Activated CD4-positive, alpha-beta T cell treated with anti-CD3 and anti-CD28 coated beads for 48 hours (primary cell): Measurements from ENCODE around the gene NCEH1.
"Not testable (repeated sequence)": the region's sequence is repeated elsewhere in the genome, so short reads cannot be mapped to it uniquely, and the experiment has no call there.

Experiments
- DNase-seq: peaks from one replicate; pipeline ENCODE4 v3.0.0-alpha.2; 2020

NCEH1 gene

DNA sequence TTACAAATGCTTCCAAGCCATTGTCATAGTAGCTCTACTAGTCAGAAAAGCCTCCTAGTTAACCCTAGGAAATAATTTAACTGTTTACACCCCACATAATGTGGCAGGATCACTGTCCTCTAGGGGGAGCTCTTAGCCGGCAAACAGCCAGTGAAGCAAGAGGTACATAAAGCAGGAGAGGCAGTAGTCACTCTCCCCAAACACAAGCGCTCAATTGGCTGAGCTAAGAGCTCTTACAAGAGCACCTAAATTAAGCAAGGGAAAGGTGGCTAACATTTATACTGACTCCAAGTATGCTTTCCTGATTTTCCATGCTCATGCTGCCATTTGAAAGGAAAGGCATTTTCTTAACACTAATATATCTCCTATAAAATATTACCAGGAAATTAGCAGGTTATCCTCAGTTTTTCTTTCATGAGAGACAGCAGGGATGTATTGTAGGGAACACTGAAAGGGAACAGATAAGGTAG, 37.6 kb downstream of the NCEH1 start:
- peak; percentile 83 for DNase-seq

DNA sequence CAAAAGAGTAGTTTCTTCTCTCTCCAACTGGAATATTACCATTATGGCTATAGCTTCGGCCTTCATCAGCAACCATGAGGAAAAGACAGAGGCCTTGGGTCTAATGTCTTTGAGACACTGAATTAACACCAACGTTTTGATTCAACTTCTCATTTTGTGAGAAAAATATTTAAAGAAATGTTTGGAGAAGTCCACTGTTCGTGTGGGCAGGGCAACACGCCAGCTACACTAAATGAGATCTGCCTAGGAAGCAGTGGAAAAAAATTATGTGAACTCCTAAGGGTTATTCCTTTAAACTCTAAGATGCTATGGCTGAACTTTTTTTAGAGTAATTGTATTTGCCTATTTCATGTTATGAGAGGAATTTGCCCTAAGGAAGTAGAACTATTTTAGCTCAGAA, 41.8 kb downstream of the NCEH1 start:
- no peak for DNase-seq

DNA sequence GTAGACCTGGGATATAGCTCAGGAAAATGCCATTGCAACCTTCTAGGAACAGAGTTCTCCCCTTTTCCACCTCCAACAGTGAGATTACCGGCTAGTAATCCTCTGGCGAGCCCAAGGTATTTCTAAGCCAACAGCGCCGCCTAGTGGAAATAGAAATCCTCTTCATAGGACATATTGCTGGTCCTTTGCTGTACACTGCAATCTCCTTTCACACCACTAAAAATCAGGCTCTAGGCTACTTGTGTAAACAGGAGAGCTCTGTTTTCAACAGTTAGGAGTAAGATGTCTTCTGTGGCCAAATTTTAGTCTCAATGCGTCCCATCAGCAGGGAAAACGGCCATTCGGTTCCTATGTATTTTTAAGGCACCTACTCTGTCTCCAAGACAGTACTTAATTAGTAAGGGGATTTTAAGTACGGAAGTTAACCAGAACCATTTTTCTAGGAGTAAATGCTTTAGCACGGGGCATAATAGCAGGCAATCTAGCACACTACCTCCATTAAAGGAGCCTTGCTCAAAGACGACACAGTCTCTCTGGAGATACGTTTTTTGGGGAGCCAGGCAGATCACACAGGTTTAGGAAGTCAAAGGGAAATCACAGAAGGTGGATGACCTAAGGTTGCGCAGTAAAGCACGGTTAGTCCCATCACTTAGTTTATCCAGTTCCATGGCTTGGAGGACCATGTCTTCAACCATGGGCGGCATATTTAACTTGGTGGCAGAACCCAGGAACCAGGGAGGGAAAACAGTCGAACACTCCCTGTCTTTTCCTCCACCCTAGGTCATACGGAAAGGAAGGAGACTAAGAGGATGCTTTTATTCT, 43.8 kb downstream of the NCEH1 start:
- peak; percentile 86 for DNase-seq

DNA sequence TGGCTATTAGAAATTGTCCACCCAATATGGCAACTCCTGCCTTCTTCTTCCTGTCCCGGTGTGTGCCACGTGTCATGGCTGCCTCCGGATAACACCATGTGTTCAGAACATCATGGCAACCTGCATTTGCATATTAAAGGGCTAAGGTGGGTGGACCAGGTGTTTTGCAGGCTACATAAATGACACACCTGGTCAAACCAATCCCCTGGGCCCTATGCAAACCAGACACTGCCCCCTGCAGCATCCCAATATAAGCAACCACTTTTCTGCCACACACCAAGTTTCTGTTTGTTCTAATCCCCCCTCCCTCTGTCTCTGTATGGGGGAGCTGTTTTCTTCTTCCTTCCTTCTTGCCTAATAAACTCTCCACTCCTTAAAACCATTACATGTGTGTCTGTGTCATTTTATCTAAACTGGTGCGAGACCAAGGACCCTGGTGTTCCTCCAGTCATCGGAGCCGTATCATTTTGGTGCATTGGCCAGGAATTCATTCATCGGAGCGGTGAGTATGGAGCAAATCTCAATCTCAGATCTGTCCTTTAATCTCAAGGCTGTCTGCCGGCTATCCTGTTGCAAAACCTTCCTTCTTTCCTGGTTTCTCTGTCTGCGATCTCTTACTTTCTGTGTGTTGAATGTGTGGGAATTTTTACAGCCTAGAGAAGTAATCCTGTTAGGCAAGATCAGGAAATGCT, 44.5 kb downstream of the NCEH1 start:
- peak; percentile 10 for DNase-seq

DNA sequence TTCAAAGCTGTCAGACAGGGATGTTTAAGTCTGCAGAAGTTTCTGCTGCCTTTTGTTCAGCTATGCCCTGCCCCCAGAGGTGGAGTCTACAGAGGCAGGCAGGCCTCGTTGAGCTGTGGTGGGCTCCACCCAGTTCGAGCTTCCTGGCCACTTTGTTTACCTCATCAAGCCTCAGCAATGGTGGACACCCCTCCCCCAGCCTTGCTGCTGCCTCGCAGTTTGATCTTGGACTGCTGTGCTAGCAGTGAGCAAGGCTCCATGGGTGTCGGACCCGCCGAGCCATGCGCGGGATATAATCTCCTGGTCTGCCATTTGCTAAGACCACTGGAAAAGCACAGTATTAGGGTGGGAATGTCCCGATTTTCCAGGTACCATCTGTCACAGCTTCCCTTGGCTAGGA, 45.4 kb downstream of the NCEH1 start:
- not testable (repeated sequence) for DNase-seq

DNA sequence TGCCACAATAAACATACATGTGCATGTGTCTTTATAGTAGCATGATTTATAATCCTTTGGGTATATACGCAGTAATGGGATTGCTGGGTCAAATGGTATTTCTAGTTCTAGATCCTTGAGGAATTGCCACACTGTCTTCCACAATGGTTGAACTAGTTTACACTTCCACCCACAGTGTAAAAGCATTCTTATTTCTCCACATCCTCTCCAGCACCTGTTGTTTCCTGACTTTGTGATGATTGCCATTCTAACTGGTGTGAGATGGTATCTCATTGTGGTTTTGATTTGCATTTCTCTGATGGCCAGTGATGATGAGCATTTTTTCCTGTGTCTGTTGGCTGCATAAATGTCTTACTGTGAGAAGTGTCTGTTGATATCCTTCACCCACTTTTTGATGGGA, 50.4 kb downstream of the NCEH1 start:
- DNase-seq = not testable (repeated sequence)

DNA sequence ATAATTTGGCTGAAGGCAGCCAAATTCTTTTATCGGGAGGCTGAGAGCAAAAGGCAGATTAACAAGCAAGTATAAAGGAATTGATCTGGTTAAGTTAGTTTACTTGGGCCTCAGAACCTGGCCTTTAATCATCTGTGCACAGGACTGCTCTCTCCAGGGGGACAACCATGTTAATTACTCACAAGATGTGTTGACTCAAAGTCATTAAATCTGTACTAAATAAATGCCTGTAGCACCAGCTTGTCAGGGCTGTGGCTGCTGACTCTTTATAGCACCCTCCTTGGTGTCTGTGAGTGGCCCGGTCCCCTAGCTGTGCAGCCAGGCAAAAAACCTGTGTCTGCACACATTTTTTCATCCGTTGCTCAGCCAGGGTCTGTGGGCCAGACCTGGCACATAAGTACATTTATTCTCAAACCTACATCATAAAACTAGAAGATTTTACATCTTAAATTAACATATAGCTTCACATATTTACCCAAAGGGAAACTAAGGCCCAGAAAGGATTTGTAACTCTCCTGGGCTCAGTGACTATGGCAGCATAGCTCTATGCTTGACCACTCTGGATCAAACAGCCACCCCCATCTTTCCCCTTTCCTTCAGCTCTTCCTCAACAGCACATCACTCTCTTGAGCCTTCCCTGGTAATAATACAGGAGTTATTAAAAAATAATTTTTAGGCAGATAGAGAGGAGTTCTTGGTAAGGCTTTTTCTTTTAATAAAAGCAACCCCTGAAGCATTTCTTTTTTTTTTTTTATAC, 51.4 kb downstream of the NCEH1 start:
- DNase-seq = no peak

DNA sequence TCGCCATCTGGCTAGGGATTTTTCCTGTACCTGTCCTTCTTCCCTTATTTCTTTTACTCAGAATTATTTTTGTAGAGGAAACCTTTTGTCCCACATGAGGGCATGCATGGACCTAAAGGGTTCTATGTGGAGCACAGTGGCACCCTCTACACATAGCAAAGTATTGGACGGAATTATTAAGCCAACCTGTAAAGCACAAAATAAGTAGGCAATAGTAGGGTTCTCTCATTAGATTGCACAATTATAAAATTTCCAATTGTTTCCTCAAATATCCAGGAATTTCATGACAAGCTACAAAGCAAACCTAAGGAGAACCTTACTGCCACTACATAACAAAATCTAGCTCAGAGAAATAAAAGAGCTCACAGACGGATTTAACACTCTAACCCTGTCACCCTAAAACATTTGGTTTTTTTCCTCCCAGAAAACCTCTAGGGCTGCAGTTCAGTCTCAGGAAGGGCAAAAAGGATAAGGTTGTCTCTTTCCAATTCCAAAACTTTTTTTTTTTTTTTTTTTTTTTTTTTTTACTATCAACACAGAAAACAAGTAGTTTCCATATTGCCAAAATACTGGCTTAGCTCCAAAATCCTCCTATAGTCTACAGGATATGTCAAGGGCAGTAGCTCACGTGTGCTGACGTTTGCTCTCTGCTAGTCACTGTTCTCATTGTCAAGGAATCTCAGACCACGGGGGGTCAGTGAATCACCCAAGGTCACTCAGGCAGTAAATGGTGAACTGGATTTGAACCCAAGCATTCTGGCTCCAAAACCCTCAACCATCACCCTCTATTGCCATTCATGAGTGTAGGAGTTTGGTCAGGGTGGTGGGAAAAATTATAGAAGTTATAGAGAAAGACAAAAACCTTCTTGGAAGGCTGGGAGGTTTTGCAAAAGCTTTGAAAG, 52.3 kb downstream of the NCEH1 start:
- DNase-seq = no peak

DNA sequence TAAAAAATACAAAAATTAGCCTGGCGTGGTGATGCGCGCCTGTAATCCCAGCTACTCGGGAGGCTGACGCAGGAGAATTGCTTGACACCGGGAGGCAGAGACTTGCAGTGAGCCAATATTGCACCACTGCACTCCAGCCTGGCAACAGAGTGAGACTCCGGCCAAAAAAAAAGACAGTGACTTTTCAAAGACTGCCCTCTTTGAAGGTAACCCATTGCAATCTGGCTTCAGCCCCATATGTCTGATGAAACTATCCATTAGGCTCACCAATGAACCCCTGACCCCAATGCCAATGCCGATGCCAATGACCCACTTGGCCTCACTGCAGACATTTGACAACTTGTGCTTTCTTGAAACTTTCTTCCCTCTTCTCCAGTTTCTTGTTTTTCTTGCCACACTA, 54.3 kb downstream of the NCEH1 start:
- DNase-seq = no peak

DNA sequence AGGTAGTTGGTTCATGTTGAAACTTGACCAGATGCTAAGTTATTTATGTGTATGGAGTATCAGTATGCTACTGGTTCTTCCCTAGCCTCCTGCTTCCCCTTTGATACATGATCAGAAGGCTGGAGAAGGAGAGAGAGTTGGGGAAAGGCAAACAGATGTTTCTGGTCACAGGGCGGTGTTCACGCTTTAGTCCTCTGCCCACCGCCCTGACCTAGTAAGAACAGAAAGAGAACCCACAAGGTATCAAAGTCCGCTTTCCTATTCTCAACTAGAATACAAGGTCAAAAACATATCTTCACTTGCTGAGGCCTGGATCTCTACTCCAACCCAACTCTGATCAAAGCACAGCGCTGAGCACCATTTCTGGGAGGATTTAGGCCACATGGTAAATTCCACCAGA, 55.5 kb downstream of the NCEH1 start:
- no peak for DNase-seq

DNA sequence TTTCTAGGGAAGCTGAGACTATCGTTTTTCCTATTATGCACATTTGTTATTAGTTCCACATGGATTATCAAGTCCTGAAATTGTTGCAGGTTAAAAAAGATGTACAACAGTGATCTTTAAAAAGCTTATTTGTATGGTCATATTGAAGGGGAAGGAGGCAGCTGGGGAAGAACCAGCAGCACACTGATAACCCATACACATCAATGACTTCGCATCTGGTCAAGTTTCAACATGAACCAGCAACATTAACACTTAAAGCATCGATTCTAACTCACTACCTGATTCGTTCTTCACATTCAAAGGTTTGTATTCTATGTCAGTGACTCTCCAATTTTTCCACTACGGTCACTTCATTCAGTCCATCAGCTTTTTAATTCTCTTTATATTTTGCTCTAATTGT, 56.4 kb downstream of the NCEH1 start:
- no peak for DNase-seq

DNA sequence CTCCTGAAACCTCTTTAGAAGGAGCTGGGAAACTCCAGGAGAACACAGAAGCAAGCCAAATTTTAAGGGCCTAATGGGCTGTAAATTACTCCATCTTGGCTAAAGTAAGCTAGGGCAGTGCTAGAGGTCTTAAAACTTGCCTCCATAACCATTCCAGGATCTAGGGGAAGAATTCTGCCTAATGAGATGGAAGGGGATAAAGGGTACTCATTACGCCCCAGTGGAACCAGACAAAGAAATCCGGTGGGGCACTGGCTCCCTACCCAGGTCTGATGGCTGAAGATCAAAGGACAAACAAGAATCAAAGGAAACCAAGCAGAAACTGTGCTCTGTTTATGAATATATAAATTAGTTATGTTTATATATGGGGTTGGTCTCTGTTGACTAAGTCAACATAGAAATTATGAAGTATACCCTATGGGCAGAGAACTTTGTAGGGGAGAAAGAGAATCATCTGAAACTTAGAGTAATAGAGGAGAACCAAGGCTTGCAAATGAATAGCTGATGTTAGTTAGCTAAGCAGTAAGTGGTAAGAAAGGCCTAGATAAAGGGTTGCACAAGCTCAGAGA, 57.8 kb downstream of the NCEH1 start:
- DNase-seq = no peak

DNA sequence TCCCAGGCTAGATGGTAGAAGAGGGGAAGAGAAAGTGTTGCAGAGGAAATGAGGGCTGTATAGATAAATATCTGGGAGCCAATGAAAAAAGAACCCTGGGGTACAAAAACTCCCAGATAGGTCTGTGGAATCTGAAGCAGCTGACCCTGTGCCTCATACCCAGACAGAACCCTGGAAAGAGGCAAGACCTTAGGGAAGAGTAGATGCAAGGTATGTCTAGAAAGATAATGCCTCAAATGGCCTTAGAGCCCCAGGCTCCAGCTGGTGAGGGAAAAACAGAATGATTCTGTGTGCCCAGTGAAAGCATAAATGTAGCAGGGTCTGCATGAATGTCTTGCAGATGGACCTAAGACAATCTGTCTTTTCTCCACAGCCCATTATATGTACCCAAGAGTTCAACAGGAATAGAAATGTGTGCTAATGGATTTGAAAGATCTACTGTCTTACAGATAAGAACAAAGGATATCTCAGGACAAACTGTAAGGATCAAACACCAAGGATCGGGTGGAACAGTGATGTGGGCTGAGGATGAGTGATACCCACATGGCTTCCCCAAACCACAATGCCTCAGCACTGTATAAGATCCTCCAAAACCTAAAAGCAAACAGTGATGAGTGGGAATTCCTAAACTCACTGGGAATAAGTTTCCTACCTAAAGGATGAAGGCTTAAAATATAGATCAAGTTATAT, 58.8 kb downstream of the NCEH1 start:
- DNase-seq = no peak

DNA sequence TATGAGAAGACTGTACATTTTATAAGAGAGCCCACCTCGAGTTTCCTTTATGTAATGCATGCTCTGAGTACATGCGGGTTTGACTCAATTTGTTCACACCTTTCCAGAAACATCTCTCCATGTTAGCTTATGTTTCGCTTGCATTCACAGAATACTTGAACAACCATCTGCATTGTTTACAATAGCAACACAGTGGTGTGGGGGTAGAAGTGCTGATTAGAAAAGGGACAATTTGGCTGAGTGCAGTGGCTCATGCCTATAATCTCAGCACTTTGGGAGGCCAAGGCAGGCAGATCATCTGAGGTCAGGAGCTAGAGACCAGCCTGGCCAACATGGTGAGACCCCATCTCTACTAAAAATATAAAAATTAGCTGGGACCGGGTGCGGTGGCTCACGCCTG, 60.9 kb downstream of the NCEH1 start:
- DNase-seq = no peak

DNA sequence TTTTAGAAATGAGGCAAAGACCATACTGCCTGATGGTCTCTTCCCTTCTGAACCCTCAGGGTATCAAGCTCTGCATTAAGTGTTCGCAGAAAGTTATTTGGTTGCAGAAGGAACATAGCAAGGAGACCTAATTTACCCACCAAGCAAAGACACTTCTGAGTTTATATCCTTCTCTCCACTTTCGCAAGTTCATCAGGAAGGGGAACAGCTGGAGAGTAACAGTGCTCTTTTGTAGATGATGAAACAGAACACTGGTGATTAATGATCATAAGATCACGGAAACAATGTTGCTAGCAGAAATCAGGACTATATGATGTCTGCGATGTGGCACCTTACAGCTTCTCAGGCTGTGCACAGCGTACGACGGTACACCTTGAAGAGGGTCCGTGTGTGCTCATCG, 62.1 kb downstream of the NCEH1 start:
- no peak for DNase-seq

DNA sequence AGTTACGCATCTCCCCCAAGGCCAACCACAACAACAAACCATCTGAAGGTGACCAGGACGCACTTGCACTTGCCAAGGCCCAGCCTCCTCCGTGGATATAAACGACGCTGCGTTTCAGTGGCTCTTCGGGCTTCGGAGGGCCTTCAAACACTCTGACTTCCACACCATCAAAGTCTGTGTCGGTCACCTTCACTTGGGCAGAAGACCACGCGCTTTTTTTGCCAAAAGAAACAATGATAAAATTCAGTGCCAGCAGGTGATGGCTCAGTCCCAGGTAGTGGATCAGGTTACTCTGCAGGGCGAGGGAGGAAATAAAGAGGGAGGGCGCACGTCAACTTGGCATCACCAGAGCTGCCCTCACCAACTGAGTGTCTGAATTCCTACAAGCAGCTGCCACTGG, 63.0 kb downstream of the NCEH1 start:
- DNase-seq = no peak

DNA sequence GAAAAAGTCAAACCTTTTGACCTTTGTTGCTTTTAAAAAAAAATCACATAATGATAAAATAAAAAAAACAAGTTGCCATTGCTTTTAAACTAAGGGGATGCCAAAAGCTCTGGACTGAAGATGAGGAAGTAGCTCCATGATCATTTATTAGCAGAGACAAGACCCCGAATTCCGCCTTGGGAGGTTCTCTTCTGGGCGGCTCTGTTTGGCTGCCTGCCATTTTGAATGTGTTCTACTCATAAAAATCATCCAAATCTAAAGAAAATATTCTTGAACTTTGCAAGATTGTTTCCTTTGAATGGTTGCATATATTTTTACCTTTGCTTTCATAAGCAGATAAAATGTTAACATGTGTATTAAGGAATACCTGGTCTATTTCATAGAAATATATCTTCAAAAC, 63.8 kb downstream of the NCEH1 start:
- DNase-seq = no peak

DNA sequence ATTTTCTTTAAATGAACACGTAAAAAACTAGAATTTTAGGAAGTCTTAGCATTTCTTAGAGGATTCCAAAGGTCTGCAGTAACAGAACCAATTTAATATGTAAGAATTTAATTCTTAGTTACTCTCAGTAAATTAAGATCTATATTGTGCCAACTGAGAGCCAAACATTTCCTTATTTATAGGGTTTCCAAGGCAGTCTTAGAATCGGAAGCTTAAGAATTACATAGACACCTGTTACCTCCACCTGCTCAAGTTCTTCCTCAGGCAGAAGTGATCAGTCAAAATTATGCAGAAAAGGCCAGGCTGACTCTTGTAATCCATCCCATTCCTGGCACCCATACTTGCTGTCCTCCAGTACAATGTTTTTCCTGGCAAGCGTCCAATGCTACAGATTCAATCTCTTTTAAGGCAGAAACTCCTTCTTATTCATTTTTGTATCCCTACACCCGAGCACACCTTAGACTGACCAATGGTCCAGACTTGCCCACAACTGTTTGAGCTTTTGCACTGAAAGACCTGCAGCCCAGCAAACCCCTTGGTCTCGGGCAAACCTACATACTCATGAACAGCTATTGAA, 64.3 kb downstream of the NCEH1 start:
- no peak for DNase-seq

DNA sequence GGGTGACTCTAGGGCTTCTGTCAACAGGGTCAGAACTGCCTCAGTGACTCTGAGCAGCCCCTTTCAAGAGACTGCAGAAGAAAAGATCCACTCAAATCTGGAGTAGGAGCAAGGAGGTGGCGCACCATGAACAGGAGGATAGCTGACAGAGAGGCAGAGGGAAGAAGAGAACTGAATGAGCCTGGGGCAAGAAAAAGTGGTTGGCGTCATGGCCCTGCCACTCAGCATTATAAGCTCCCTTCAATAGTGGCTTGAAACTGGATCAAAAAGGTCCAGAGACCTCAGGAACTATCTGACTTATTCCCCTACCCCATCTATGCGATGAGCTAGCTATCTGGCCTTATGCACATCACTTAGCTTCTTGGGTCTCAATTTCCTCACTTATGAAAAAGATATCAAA, 66.6 kb downstream of the NCEH1 start:
- DNase-seq = no peak

DNA sequence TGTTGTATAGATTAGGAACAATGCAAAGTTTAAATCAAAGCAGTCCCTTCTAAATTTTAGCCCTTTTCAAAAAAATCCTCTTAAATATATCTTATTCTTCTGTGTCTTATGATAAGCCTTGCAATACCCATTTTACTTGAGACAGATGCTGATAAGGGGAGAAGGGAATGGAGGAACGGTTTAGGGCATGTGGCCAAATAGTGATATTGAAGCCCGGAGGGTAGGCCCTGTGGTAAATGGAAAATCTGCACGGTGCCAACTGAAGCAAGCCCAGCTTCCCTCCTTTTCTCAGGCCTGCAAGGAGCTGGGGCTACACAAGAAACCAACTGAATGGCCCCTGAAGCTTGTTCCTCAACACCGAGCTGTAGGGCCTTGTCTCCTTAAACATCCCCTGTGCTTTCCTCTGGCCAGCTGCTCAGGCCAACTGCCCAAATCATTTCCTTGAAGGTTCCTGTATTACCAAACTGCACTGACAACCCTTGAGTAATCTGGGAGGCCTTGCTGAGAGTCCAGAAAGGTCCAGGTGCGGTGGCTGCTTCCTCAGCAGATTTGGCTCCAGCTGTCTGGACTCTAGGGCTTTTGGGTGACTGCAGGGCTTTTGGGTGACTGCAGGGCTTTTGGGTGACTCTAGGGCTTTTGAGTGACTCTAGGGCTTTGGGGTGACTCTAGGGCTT, 67.2 kb downstream of the NCEH1 start:
- no peak for DNase-seq

DNA sequence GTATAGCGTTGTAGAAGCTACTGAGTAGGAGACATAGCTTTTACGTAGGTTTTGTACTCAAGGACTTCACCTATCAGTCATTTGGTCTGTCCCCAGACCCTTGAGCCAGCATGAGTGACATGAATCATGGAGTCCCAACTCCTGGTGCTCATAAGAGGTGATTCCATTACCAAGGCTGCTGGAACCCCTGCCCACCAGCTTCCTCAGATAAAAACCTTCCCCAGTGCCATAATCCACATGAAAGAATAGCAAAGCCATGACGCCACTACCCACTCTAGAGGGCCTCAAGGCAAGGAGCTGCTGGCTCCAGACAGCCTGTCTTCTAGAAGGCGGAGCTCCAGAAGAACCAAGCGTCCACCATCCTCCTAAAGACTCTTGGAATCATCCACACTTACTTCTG, 69.6 kb downstream of the NCEH1 start:
- DNase-seq = no peak
